HG03025 (cell line): ENCODE data around the gene SIK2.
A peak's percentile ranks its signal among the peaks of the same experiment; 100 is the strongest.
"Not testable (repeated sequence)": the region's sequence is repeated elsewhere in the genome, so short reads cannot be mapped to it uniquely, and the experiment has no call there.

ENCODE experiments used
- ATAC-seq: cut with Tn5 transposase; IDR thresholded peaks from one replicate; pipeline ENCODE4 v1.9.1; 2021; ENCODE audit warnings: mild to moderate bottlenecking, moderate library complexity; ENCODE audit not compliant: unreplicated experiment, low FRiP score

The SIK2 gene

GRCh38 chr11:111693224-111693937 lies 91.1 kb downstream of the SIK2 start:
- no peak for ATAC-seq

GRCh38 chr11:111694851-111695250 lies 92.6 kb downstream of the SIK2 start:
- ATAC-seq, result no peak

- ATAC-seq, result no peak
Measured at GRCh38 chr11:111696556-111696955, 94.3 kb downstream of the SIK2 start.

GRCh38 chr11:111697933-111698371 lies 95.7 kb downstream of the SIK2 start:
- ATAC-seq, result peak; percentile 53

- ATAC-seq, result no peak
Measured at GRCh38 chr11:111698852-111699559, 96.8 kb downstream of the SIK2 start.

GRCh38 chr11:111699579-111700156 lies 97.4 kb downstream of the SIK2 start:
- ATAC-seq, result no peak

GRCh38 chr11:111700162-111700561 lies 97.9 kb downstream of the SIK2 start:
- ATAC-seq, result no peak

- no peak for ATAC-seq
Measured at GRCh38 chr11:111702623-111703022, 100.4 kb downstream of the SIK2 start.

GRCh38 chr11:111703576-111703975 lies 101.3 kb downstream of the SIK2 start:
- no peak for ATAC-seq

GRCh38 chr11:111707039-111707690 lies 104.9 kb downstream of the SIK2 start:
- ATAC-seq, result no peak

- no peak for ATAC-seq
Measured at GRCh38 chr11:111707691-111708067, 105.4 kb downstream of the SIK2 start.

GRCh38 chr11:111714522-111714921 lies 112.3 kb downstream of the SIK2 start:
- ATAC-seq, result no peak

GRCh38 chr11:111715142-111715816 lies 113.0 kb downstream of the SIK2 start:
- ATAC-seq, result no peak

GRCh38 chr11:111717660-111718059 lies 115.4 kb downstream of the SIK2 start:
- ATAC-seq, result not testable (repeated sequence)

GRCh38 chr11:111718436-111718835 lies 116.2 kb downstream of the SIK2 start:
- ATAC-seq, result no peak

- no peak for ATAC-seq
Measured at GRCh38 chr11:111718859-111719258, 116.6 kb downstream of the SIK2 start.

- ATAC-seq, result no peak
Measured at GRCh38 chr11:111719379-111719778, 117.1 kb downstream of the SIK2 start.

GRCh38 chr11:111720801-111721494 lies 118.7 kb downstream of the SIK2 start:
- ATAC-seq, result no peak

- ATAC-seq, result no peak
Measured at GRCh38 chr11:111722501-111722900, 120.3 kb downstream of the SIK2 start.

- ATAC-seq, result no peak
Measured at GRCh38 chr11:111723595-111723994, 121.3 kb downstream of the SIK2 start.
